ENCODE measurements around the gene POLR3A.

- TF ChIP-seq, protein P1, sequence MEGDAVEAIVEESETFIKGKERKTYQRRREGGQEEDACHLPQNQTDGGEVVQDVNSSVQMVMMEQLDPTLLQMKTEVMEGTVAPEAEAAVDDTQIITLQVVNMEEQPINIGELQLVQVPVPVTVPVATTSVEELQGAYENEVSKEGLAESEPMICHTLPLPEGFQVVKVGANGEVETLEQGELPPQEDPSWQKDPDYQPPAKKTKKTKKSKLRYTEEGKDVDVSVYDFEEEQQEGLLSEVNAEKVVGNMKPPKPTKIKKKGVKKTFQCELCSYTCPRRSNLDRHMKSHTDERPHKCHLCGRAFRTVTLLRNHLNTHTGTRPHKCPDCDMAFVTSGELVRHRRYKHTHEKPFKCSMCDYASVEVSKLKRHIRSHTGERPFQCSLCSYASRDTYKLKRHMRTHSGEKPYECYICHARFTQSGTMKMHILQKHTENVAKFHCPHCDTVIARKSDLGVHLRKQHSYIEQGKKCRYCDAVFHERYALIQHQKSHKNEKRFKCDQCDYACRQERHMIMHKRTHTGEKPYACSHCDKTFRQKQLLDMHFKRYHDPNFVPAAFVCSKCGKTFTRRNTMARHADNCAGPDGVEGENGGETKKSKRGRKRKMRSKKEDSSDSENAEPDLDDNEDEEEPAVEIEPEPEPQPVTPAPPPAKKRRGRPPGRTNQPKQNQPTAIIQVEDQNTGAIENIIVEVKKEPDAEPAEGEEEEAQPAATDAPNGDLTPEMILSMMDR (IDR thresholded peaks at IDR 0.05; ENCODE audit: poor library complexity), result no peak
- TF ChIP-seq EZH2 (IDR thresholded peaks at IDR 0.05; ENCODE audit: borderline replicate concordance), result no peak
- TF ChIP-seq EZH2phosphoT487 (IDR thresholded peaks at IDR 0.05; ENCODE audit: low read depth, severe bottlenecking, unreplicated experiment), result no peak
Observed at GRCh38 chr10:78023741-78024140, 5.6 kb downstream of the POLR3A start.

Measured in hepatocyte (in vitro differentiated cells).